Uterus (tissue), 2 donors: ENCODE data around the gene CDCA3.

Experiments
- CTCF ChIP-seq, 4 experiments: fragments of 200-600 bp in 2 of 4; fragments of 450-650 bp in 2 of 4; sonication (generic) in 2 of 4; IDR thresholded peaks; one replicate each; pipeline ENCODE4 v1.5.1; 2016 to 2019; ENCODE audit warnings: antibody characterized with exemption in 4 of 4, mild to moderate bottlenecking in 2 of 4, moderate library complexity in 1 of 4
- POLR2A ChIP-seq, 2 donors: fragments of 450-650 bp; IDR thresholded peaks; one replicate each; pipeline ENCODE4 v1.6.1; 2016; ENCODE audit warnings: antibody characterized with exemption in 2 of 2, mild to moderate bottlenecking in 1 of 2, moderate library complexity in 1 of 2

DNA sequence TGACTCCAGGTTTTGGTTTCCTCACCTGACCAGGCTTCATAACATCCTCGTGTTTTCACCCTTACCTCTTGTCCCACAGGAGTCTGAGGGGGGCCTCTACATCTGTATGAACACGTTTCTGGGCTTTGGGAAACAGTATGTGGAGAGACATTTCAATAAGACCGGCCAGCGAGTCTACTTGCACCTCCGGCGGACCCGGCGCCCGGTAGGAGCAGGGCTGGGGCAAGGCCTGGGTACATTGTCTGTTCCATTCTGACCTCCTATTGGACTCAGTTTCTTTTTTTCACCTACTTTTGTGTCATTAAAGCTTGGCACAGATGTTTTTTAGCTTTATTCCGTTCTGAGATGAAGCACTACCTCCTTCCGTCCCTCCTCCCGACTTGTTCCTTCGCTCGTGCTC lies 4.2 kb upstream of the CDCA3 start:
- TF ChIP-seq CTCF (IDR thresholded peaks at IDR 0.05) (no peak), POLR2A (IDR thresholded peaks at IDR 0.05) (no peak)
